Panc1 (cell line): ENCODE data around the gene ZNF552. TPM values are rescaled to one million over a fixed set of nuclear protein-coding genes. Genes with fewer than 3 reads are reported as not detected.
A peak's percentile ranks its signal among the peaks of the same experiment; 100 is the strongest.

ENCODE experiments used
- ATAC-seq: fragments of 200-7000 bp; cut with Tn5 transposase; 2 replicates; pipeline ENCODE4 v1.9.1; 2020; ENCODE audit warnings: mild to moderate bottlenecking, moderate library complexity
- BruUV-seq: library from RNA; stranded (reverse); fragments of 400-500 nt; replicated peaks from 2 replicates; lab custom pipeline; 2021; lab: Mats Ljungman, UMichigan
- CTCF ChIA-PET: fragments of 300-600 bp; sonication (Branson Sonifier 250); formaldehyde crosslinking; loops from one replicate; lab custom pipeline; 2022; ENCODE audit warnings: antibody characterized with exemption; lab: Charles Lee
- POLR2A ChIA-PET: fragments of 300-600 bp; sonication (Branson Sonifier 250); formaldehyde crosslinking; loops from one replicate; lab custom pipeline; 2022; ENCODE audit warnings: antibody characterized with exemption; lab: Charles Lee
- DNase-seq: peaks from one replicate; pipeline ENCODE4 v3.0.0-alpha.2; 2010; ENCODE audit warnings: low read depth, low spot score
- H3K27ac ChIP-seq: 2 replicates; pipeline ENCODE4 v1.5.1; 2011; ENCODE audit warnings: mild to moderate bottlenecking, low read length, inconsistent platforms
- H3K27me3 ChIP-seq: fragments of 200-500 bp; sonication (Bioruptor generic); 2 replicates; pipeline ENCODE4 v1.6.0; 2014; ENCODE audit warnings: low read length, inconsistent platforms; ENCODE audit not compliant: control insufficient read depth, insufficient read depth
- H3K36me3 ChIP-seq: fragments of 200-500 bp; sonication (Bioruptor generic); 2 replicates; pipeline ENCODE4 v1.5.1; 2014; ENCODE audit warnings: inconsistent platforms, mild to moderate bottlenecking, low read length, moderate library complexity; ENCODE audit not compliant: control insufficient read depth, insufficient read depth
- H3K4me1 ChIP-seq: 2 replicates; pipeline ENCODE4 v1.5.1; 2011; ENCODE audit warnings: inconsistent platforms, mild to moderate bottlenecking, low read length, moderate library complexity; ENCODE audit not compliant: control insufficient read depth, insufficient read depth
- H3K4me3 ChIP-seq, 2 experiments: 2 replicates each; pipeline ENCODE4 v1.5.1; 2011 to 2012; ENCODE audit warnings: low read depth in 2 of 2, low read length in 2 of 2, mild to moderate bottlenecking in 2 of 2, inconsistent platforms in 1 of 2, moderate library complexity in 1 of 2
- H3K9me3 ChIP-seq: fragments of 200-500 bp; sonication (Bioruptor generic); 2 replicates; pipeline ENCODE4 v1.5.1; 2014; ENCODE audit warnings: low read depth, mild to moderate bottlenecking, inconsistent platforms, low read length, moderate library complexity; ENCODE audit not compliant: control insufficient read depth, insufficient read depth
- CTCF ChIP-seq: fragments of 450-650 bp; IDR thresholded peaks from 2 replicates; pipeline ENCODE4 v1.5.1; 2017; ENCODE audit warnings: mild to moderate bottlenecking
- POLR2AphosphoS5 ChIP-seq: IDR thresholded peaks from 2 replicates; pipeline ENCODE4 v1.6.1; 2012; ENCODE audit warnings: mild to moderate bottlenecking, low read depth, low read length, moderate library complexity
- REST ChIP-seq, 2 experiments: IDR thresholded peaks; 2 replicates each; pipeline ENCODE4 v1.6.1; 2011 to 2012; ENCODE audit warnings: low read depth in 2 of 2, control low read depth in 1 of 2, low read length in 1 of 2, mild to moderate bottlenecking in 1 of 2, moderate library complexity in 1 of 2; ENCODE audit not compliant: insufficient read depth in 1 of 2
- SIN3A ChIP-seq: IDR thresholded peaks from 2 replicates; pipeline ENCODE4 v1.6.1; 2012; ENCODE audit warnings: low read depth, mild to moderate bottlenecking, low read length, moderate library complexity, borderline replicate concordance; ENCODE audit not compliant: insufficient read depth
- TCF7L2 ChIP-seq: IDR thresholded peaks from 2 replicates; pipeline ENCODE4 v1.6.1; 2011; ENCODE audit warnings: mild to moderate bottlenecking, low read depth, low read length, inconsistent platforms
- in situ Hi-C: cut with HindIII; loops from 2 replicates; pipeline ENCODE4 v1.10.0; 2016; ENCODE audit warnings: low sequenced_read_pairs, low pct_unique_long_range_greater_than_20kb
- intact Hi-C: fragments of 100-400 bp; cut with micrococcal nuclease; formaldehyde crosslinking; loops from one replicate; pipeline ENCODE4 v1.10.0; 2022; ENCODE audit not compliant: unreplicated experiment
- total RNA-seq: library from RNA; stranded (reverse); gene quantifications from one replicate; pipeline ENCODE4 v1.2.1, GENCODE V29; 2021; ENCODE audit not compliant: unreplicated experiment

ZNF552 gene
- total RNA-seq, 1 experiment from 2014 or later, result 7.5 TPM

- BruUV-seq, result no TSS peak
- TF ChIP-seq TCF7L2 (no peak), CTCF (no peak)
- CTCF ChIA-PET, result no interaction called here
- no peak for DNase-seq
- Histone ChIP-seq H3K27me3 (no peaks in the 10 kb centered on the region), H3K9me3 (no peaks in the 10 kb centered on the region), H3K4me3 (no peak overlapping the region), H3K27ac (no peak overlapping the region), H3K36me3 (no peaks in the 10 kb centered on the region; the same call in 1 of the 2 replicates), H3K4me1 (peaks cover 10% of the 10 kb centered on the region)
- in situ Hi-C loops (no loop called here), intact Hi-C loops (no loop called here)
- ATAC-seq, result no peak
- POLR2A ChIA-PET, result no interaction called here
Measured at GRCh38 chr19:57816652-57817051, 1.9 kb upstream of the ZNF552 start.

GRCh38 chr19:57815247-57816075 is 748 bp upstream of the ZNF552 start:
- peaks cover 6% of the 10 kb centered on the region for H3K4me1 ChIP-seq
- ATAC-seq (no peak), DNase-seq (no peak)
- peak overlapping the region; percentile 82 to 89 for H3K4me3 ChIP-seq
- H3K36me3 ChIP-seq, result no peaks in the 10 kb centered on the region; the same call in 1 of the 2 replicates
- no peaks in the 10 kb centered on the region for H3K9me3 ChIP-seq
- BruUV-seq, result no TSS peak
- intact Hi-C loops, result no loop called here
- POLR2A ChIA-PET, result interaction anchor here (0.7 kb wide), 1 partner anchor 12 kb away, joined by 3 read pairs; no protein-coding TSS in a partner anchor
- no peaks in the 10 kb centered on the region for H3K27me3 ChIP-seq
- TF ChIP-seq REST (IDR thresholded peaks at IDR 0.05; ENCODE audit: insufficient read depth in 1 of 2, low read depth in 2 of 2, low read length in 1 of 2) (no peak), CTCF (no peak), SIN3A (no peak), TCF7L2 (no peak), POLR2AphosphoS5 (no peak)
- CTCF ChIA-PET, result interaction anchor here (0.6 kb wide), 1 partner anchor 484 kb away, joined by 3 read pairs; no protein-coding TSS in a partner anchor
- peak overlapping the region; percentile 51 for H3K27ac ChIP-seq
- in situ Hi-C loops, result no loop called here
